GM08714 (cell line): Measurements from ENCODE around the gene FASN.

Experiments
- H3K4me3 ChIP-seq: fragments of 200-500 bp; sonication (Bioruptor generic); 2 replicates; pipeline ENCODE4 v1.5.1; 2014; ENCODE audit warnings: mild to moderate bottlenecking, low read length, inconsistent platforms
- ZNF274 ChIP-seq: IDR thresholded peaks from 2 replicates; pipeline ENCODE4 v1.6.1; 2012; ENCODE audit warnings: mild to moderate bottlenecking, low read depth, low read length

The FASN gene

GRCh38 chr17:82083009-82083408, 15.0 kb downstream of the FASN start:
- TF ChIP-seq ZNF274 = no peak
- H3K4me3 ChIP-seq = no peak overlapping the region

- TF ChIP-seq ZNF274 = no peak
- no peak overlapping the region for H3K4me3 ChIP-seq
These were observed 15.6 kb downstream of the FASN start for GRCh38 chr17:82082456-82082855.

DNA sequence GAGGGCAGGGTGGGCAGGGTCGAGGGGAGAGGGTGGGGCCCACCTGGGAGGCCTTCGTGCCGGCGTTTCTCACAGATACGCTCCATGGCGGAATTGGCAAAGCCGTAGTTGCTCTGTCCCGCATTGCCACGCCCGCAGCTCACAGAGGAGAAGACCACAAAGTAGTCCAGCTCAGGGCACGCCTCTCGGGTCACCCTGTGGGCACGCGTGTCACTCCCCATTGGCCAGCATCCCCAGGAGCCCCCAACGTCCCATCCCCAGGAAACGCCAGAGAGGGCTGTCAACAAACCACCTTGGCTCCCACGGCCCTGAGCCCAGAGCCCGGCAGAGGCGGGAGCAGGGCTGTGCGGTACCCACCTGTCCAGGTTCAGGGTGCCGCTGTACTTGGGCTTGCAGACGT, 16.1 kb downstream of the FASN start:
- no peak for TF ChIP-seq ZNF274
- no peak overlapping the region for H3K4me3 ChIP-seq

GRCh38 chr17:82081546-82081945, 16.5 kb downstream of the FASN start:
- no peak for TF ChIP-seq ZNF274
- no peak overlapping the region for H3K4me3 ChIP-seq

- H3K4me3 ChIP-seq = no peak overlapping the region
- no peak for TF ChIP-seq ZNF274
These were observed 17.1 kb downstream of the FASN start for GRCh38 chr17:82080789-82081464.

DNA sequence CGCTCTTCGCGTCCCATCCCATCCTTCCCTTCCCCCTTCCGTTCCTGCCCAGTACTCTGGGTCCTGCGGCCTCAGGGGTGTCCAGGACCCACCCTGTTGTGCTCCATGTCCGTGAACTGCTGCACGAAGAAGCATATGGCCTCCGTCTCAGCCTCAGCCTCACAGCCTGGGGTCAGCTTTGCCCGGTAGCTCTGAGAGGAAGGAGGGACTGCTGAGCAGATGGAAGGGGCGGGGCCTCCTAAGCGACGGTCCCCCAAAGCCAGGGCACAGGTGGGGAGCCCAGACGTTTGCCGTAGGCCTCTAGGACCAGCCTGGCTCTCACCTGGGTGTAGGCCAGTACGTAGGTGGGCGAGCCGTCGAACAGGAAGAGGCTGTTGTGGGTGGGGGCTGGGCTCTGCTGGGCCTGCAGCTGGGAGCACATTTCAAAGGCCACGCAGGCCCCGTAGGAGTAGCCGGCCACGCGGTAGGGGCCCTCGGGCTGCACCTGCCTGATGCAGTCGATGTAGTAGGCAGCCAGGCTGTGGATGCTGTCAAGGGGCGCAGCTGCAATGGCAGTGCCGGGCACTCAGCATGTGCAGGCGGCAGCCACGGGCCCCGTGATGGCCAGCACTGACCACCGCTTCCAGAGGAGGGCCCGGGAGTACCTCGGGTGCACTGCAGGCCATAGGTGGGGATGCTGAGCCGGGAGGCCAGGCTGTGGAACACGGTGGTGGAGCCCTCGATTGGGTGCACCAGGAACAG, 17.8 kb downstream of the FASN start:
- no peak overlapping the region for H3K4me3 ChIP-seq
- no peak for TF ChIP-seq ZNF274

GRCh38 chr17:82079001-82079677, 18.9 kb downstream of the FASN start:
- H3K4me3 ChIP-seq = no peak overlapping the region
- no peak for TF ChIP-seq ZNF274

- no peak for TF ChIP-seq ZNF274
These were observed 19.6 kb downstream of the FASN start for GRCh38 chr17:82078433-82078832.

DNA sequence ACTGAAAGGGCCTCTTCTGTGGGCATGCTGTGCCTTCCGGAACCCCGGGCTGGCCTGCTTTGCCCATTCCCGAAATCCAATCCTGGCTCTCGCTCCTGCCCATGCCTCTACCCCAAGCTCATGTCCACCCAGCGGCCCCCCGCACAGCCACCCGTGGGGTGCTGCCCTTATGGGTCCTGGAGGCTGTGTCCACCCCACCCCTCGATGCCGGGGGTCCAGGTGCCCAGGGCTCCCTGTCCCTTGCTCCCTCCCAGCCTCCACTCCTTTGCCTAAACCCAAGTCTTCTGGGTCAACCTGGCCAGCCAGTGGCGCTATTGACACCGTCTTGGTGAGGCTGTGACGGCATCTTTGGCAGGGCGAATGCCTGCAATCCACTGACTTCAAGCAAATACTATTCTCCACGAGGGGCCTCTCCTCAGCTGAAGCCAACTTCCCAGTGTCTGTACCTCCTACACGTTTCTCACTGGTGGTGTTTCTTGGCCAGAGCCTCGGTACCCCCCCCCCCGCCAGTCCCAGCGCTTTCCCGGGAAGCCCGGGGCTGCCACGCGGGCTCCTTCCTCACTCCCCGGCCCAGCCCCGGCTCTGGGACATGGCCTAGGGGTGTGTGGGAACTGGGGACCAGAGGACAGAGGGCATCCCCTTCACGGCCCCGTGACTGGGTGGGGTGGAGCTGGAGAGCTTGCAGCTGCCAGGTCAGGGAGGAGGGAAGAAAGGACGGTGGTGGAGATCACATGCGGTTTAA, 20.2 kb downstream of the FASN start:
- H3K4me3 ChIP-seq = no peak overlapping the region
- no peak for TF ChIP-seq ZNF274

More at GRCh38 chr17:82078433-82078832, 19.6 kb downstream of the FASN start:
- H3K4me3 ChIP-seq = no peak overlapping the region

GRCh38 chr17:82076785-82077591, 21.0 kb downstream of the FASN start:
- no peak for TF ChIP-seq ZNF274
- no peak overlapping the region for H3K4me3 ChIP-seq

DNA sequence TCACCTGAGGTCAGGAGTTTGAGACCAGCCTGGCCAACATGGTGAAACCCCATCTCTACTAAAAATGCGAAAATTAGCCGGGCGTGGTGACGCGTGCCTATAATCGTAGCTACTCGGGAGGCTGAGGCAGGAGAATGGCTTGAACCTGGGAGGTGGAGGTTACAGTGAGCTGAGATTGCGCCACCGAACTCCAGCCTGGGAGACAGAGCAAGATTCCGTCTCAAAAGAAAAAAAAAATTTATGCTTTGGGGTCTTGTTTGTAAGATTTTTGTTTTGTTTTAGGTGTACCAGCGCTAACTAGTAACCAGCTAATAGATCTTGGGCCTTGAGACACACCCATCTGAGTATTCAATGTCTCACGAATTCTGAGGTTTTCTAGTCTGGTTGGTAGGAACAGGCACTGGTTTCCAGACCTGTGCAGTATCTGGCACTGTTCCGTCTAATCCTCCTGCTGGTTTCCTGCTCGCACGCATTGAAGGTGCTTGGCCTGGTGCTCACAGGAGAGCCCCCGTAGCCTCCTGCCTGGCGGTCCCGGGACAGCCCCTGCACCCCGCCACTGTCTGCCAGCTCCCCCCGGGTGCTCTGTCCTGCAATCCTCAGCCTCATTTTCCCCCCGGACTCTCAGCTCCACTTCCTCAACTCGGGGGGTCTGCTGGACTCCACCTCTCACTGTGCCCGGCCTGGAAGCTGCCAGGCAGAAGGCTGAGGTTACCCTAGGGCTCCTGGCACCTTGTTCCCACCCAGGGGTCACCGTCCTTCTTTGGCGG, 21.8 kb downstream of the FASN start:
- no peak for TF ChIP-seq ZNF274
- no peak overlapping the region for H3K4me3 ChIP-seq

GRCh38 chr17:82073446-82073845, 24.6 kb downstream of the FASN start:
- TF ChIP-seq ZNF274 = no peak
- no peak overlapping the region for H3K4me3 ChIP-seq

- H3K4me3 ChIP-seq = no peak overlapping the region
- no peak for TF ChIP-seq ZNF274
These were observed 25.2 kb downstream of the FASN start for GRCh38 chr17:82072827-82073226.
